Measurements from ENCODE around the gene PHC2. TPM values are rescaled to one million over a fixed set of nuclear protein-coding genes. Genes with fewer than 3 reads are reported as not detected.

Gene PHC2
- polyA plus RNA-seq, 1 donor from 2014 or later = 171 TPM

- Histone ChIP-seq H3K27ac (ENCODE audit: low read length) (no peak overlapping the region), H2AFZ (ENCODE audit: low read depth, low read length) (no peak overlapping the region), H3K36me3 (ENCODE audit: insufficient read depth, low read length) (peaks cover 5% of the 10 kb centered on the region), H3K9me3 (ENCODE audit: low read length) (no peaks in the 10 kb centered on the region), H4K20me1 (ENCODE audit: insufficient read depth) (peaks cover 12% of the 10 kb centered on the region), H3K79me2 (replicated peaks; ENCODE audit: insufficient read depth, low read length) (peaks cover 62% of the 10 kb centered on the region), H3K9me2 (ENCODE audit: insufficient read depth, low read length) (no peaks in the 10 kb centered on the region), H3K4me3 (ENCODE audit: low read length) (no peak overlapping the region), H3F3A (ENCODE audit: insufficient read depth, low read length, poor library complexity, severe bottlenecking) (no peaks in the 10 kb centered on the region), H3K4me2 (ENCODE audit: low read length) (no peak overlapping the region), H3K27me3 (ENCODE audit: insufficient read depth, low read depth, low read length) (no peaks in the 10 kb centered on the region), H3K9ac (ENCODE audit: low read length) (no peak overlapping the region)
- TF ChIP-seq CTCF (IDR thresholded peaks at IDR 0.05; ENCODE audit: poor library complexity, severe bottlenecking) (no peak), EZH2 (IDR thresholded peaks at IDR 0.05; ENCODE audit: borderline replicate concordance, insufficient read depth, low read length, poor library complexity, severe bottlenecking) (no peak), RAD21 (conservative IDR thresholded peaks at IDR 0.05) (no peak), EP300 (conservative IDR thresholded peaks at IDR 0.05; ENCODE audit: poor library complexity, severe bottlenecking) (no peak), SMC3 (conservative IDR thresholded peaks at IDR 0.05; ENCODE audit: poor library complexity) (no peak), POLR2AphosphoS5 (IDR thresholded peaks at IDR 0.05) (no peak), MXI1 (conservative IDR thresholded peaks at IDR 0.05; ENCODE audit: poor library complexity, severe bottlenecking) (no peak)
These were observed 51.1 kb downstream of the PHC2 start for GRCh38 chr1:33379631-33380354.

- H3F3A ChIP-seq (ENCODE audit: insufficient read depth, low read length, poor library complexity, severe bottlenecking) = no peaks in the 10 kb centered on the region
- H3K4me2 ChIP-seq (ENCODE audit: low read length) = no peak overlapping the region
- peaks cover 54% of the 10 kb centered on the region for H3K79me2 ChIP-seq (replicated peaks; ENCODE audit: insufficient read depth, low read length)
- H3K9me2 ChIP-seq (ENCODE audit: insufficient read depth, low read length) = no peaks in the 10 kb centered on the region
- H4K20me1 ChIP-seq (ENCODE audit: insufficient read depth) = peaks cover 12% of the 10 kb centered on the region
- H3K27ac ChIP-seq (ENCODE audit: low read length) = no peak overlapping the region
- TF ChIP-seq EP300 (conservative IDR thresholded peaks at IDR 0.05; ENCODE audit: poor library complexity, severe bottlenecking) = no peak
- TF ChIP-seq EZH2 (IDR thresholded peaks at IDR 0.05; ENCODE audit: borderline replicate concordance, insufficient read depth, low read length, poor library complexity, severe bottlenecking) = no peak
- TF ChIP-seq CTCF (IDR thresholded peaks at IDR 0.05; ENCODE audit: poor library complexity, severe bottlenecking) = no peak
- no peak for TF ChIP-seq REST (IDR thresholded peaks at IDR 0.05; ENCODE audit: borderline replicate concordance)
- TF ChIP-seq POLR2AphosphoS5 (IDR thresholded peaks at IDR 0.05) = no peak
- no peak for TF ChIP-seq RAD21 (conservative IDR thresholded peaks at IDR 0.05)
- no peak for TF ChIP-seq TAF1 (IDR thresholded peaks at IDR 0.05; ENCODE audit: low read depth)
- no peak for TF ChIP-seq SMC3 (conservative IDR thresholded peaks at IDR 0.05; ENCODE audit: poor library complexity)
- TF ChIP-seq MXI1 (conservative IDR thresholded peaks at IDR 0.05; ENCODE audit: poor library complexity, severe bottlenecking) = no peak
- H3K36me3 ChIP-seq (ENCODE audit: insufficient read depth, low read length) = peaks cover 3% of the 10 kb centered on the region
- H2AFZ ChIP-seq (ENCODE audit: low read depth, low read length) = no peak overlapping the region
- no peaks in the 10 kb centered on the region for H3K27me3 ChIP-seq (ENCODE audit: insufficient read depth, low read depth, low read length)
- H3K9me3 ChIP-seq (ENCODE audit: low read length) = no peaks in the 10 kb centered on the region
- H3K9ac ChIP-seq (ENCODE audit: low read length) = no peak overlapping the region
- peak overlapping the region; percentile 27 for H3K4me3 ChIP-seq (ENCODE audit: low read length)
These were observed 51.9 kb downstream of the PHC2 start for GRCh38 chr1:33378976-33379375.

Measured in neural cell (in vitro differentiated cells).